ENCODE data around the gene FHOD1. TPM values are rescaled to one million over a fixed set of nuclear protein-coding genes. Genes with fewer than 3 reads are reported as not detected.
A peak's percentile ranks its signal among the peaks of the same experiment; 100 is the strongest.

The FHOD1 gene
- polyA plus RNA-seq, 1 donor, result 44.5 TPM

GRCh38 chr16:67208154-67208896 lies 39.0 kb downstream of the FHOD1 start:
- DNase-seq, result no peak

- DNase-seq, result no peak
These were observed 39.8 kb downstream of the FHOD1 start for GRCh38 chr16:67207249-67208091.

- no peak for DNase-seq
These were observed 40.4 kb downstream of the FHOD1 start for GRCh38 chr16:67206838-67207248.

- DNase-seq, result no peak
These were observed 41.0 kb downstream of the FHOD1 start for GRCh38 chr16:67206129-67206837.

GRCh38 chr16:67204076-67204475 lies 43.2 kb downstream of the FHOD1 start:
- no peak for DNase-seq

GRCh38 chr16:67202956-67203493 lies 44.3 kb downstream of the FHOD1 start:
- DNase-seq, result no peak

GRCh38 chr16:67202426-67202825 lies 44.9 kb downstream of the FHOD1 start:
- DNase-seq, result no peak

GRCh38 chr16:67201411-67202345 lies 45.6 kb downstream of the FHOD1 start:
- no peak for DNase-seq

- no peak for DNase-seq
These were observed 46.8 kb downstream of the FHOD1 start for GRCh38 chr16:67200491-67200890.

GRCh38 chr16:67199808-67200198 lies 47.5 kb downstream of the FHOD1 start:
- no peak for DNase-seq

- no peak for DNase-seq
These were observed 48.1 kb downstream of the FHOD1 start, which contains the start of gene ELMO3 for GRCh38 chr16:67199011-67199807. TSS of gene ELMO3 (plus strand) at chr16:67199131. CDS start at chr16:67199327, 196 bp downstream.

- no peak for DNase-seq
These were observed 49.0 kb downstream of the FHOD1 start for GRCh38 chr16:67198238-67198734.

GRCh38 chr16:67197704-67198103 lies 49.6 kb downstream of the FHOD1 start:
- DNase-seq, result no peak

- DNase-seq, result no peak
These were observed 50.4 kb downstream of the FHOD1 start for GRCh38 chr16:67196881-67197280.

- DNase-seq, result no peak
These were observed 51.6 kb downstream of the FHOD1 start for GRCh38 chr16:67195676-67196075.

GRCh38 chr16:67194260-67194659 lies 53.0 kb downstream of the FHOD1 start:
- DNase-seq, result no peak

- no peak for DNase-seq
These were observed 53.7 kb downstream of the FHOD1 start for GRCh38 chr16:67193536-67193935.

- DNase-seq, result no peak
These were observed 54.4 kb downstream of the FHOD1 start for GRCh38 chr16:67192781-67193361.

- DNase-seq, result peak; percentile 85
These were observed 55.1 kb downstream of the FHOD1 start, which contains the start of gene E2F4 for GRCh38 chr16:67191995-67192681. TSS of gene E2F4 (plus strand) at chr16:67192155. CDS start at chr16:67192228, 73 bp downstream.
